RWPE2 (cell line): ENCODE data around the gene EYA4.
A peak's percentile ranks its signal among the peaks of the same experiment; 100 is the strongest.

Experiments
- ATAC-seq: fragments of 200-7000 bp; cut with Tn5 transposase; 3 replicates; pipeline ENCODE4 v1.9.1; 2021; ENCODE audit warnings: low read depth
- DNase-seq: peaks from one replicate; pipeline ENCODE4 v3.0.0-alpha.2; 2020; ENCODE audit warnings: low spot score
- H3K27ac ChIP-seq: fragments of 450-650 bp; 2 replicates; pipeline ENCODE4 v1.5.1; 2017; ENCODE audit warnings: mild to moderate bottlenecking; ENCODE audit not compliant: poor library complexity, severe bottlenecking
- H3K27me3 ChIP-seq: fragments of 250-450 bp; sonication (Bioruptor Pico); 2 replicates; pipeline ENCODE4 v1.5.1; 2021; ENCODE audit warnings: mild to moderate bottlenecking, moderate library complexity; ENCODE audit not compliant: insufficient read depth, poor library complexity, severe bottlenecking
- H3K36me3 ChIP-seq: fragments of 250-450 bp; sonication (Bioruptor Pico); 2 replicates; pipeline ENCODE4 v1.5.1; 2020; ENCODE audit warnings: low read depth, mild to moderate bottlenecking, moderate library complexity
- H3K4me1 ChIP-seq: fragments of 250-450 bp; sonication (Bioruptor Pico); 2 replicates; pipeline ENCODE4 v1.5.1; 2021; ENCODE audit warnings: mild to moderate bottlenecking, moderate library complexity; ENCODE audit not compliant: insufficient read depth, poor library complexity, severe bottlenecking
- H3K4me3 ChIP-seq: fragments of 250-450 bp; sonication (Bioruptor Pico); 2 replicates; pipeline ENCODE4 v1.5.1; 2021; ENCODE audit warnings: mild to moderate bottlenecking, moderate library complexity; ENCODE audit not compliant: severe bottlenecking
- H3K9me3 ChIP-seq: fragments of 250-450 bp; sonication (Bioruptor Pico); 2 replicates; pipeline ENCODE4 v1.5.1; 2021; ENCODE audit warnings: mild to moderate bottlenecking, moderate library complexity; ENCODE audit not compliant: severe bottlenecking
- TF ChIP-seq, protein P1 (sequence below): fragments of 450-650 bp; IDR thresholded peaks from one replicate; pipeline ENCODE4 v1.5.1; 2017; ENCODE audit warnings: mild to moderate bottlenecking, moderate library complexity; ENCODE audit not compliant: poor library complexity, severe bottlenecking

The EYA4 gene

DNA sequence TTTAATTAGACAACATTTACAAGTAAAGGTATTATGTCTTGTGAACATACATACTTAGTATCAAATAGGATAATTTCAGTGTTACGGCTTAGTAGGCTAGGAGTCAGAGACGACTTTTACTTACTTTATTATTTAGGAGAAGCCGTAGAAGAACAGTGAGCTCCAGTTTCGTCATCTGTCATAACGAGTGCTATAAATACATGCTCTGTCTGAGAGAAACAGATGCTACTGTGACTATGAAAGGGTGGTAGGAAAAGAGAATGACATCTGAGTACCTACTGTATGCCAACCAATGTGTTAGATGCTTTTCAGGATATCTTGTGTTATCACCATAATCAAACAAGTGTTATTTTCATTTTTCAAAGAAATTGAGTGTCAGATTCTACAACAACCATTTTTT is 119.0 kb downstream of the EYA4 start:
- Histone ChIP-seq H3K4me3 (no peak overlapping the region), H3K27ac (no peak overlapping the region), H3K36me3 (no peaks in the 10 kb centered on the region), H3K4me1 (no peaks in the 10 kb centered on the region), H3K9me3 (no peaks in the 10 kb centered on the region), H3K27me3 (no peaks in the 10 kb centered on the region)
- ATAC-seq: no peak
- DNase-seq: no peak
- TF ChIP-seq, protein P1, sequence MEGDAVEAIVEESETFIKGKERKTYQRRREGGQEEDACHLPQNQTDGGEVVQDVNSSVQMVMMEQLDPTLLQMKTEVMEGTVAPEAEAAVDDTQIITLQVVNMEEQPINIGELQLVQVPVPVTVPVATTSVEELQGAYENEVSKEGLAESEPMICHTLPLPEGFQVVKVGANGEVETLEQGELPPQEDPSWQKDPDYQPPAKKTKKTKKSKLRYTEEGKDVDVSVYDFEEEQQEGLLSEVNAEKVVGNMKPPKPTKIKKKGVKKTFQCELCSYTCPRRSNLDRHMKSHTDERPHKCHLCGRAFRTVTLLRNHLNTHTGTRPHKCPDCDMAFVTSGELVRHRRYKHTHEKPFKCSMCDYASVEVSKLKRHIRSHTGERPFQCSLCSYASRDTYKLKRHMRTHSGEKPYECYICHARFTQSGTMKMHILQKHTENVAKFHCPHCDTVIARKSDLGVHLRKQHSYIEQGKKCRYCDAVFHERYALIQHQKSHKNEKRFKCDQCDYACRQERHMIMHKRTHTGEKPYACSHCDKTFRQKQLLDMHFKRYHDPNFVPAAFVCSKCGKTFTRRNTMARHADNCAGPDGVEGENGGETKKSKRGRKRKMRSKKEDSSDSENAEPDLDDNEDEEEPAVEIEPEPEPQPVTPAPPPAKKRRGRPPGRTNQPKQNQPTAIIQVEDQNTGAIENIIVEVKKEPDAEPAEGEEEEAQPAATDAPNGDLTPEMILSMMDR: no peak

DNA sequence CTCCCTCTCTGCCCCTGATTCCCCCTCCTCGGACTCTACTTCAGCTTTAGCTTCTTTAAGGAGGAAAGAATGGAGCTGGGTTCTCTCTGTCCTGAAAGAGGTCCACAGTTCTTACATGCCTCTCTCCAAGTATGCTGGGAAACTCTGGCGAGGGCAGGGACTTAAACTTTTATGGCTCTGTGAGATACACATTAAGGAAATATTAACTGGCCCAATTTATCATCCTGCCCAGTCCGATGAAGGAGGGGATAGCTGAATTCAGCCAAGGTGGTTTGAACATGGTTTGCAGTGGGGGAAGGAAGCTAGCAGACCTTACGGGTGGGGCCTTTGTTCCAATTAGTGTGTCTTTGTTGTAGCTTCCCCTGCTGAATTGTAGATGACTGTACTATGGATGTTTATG is 121.7 kb downstream of the EYA4 start:
- Histone ChIP-seq H3K27ac (no peak overlapping the region), H3K36me3 (no peaks in the 10 kb centered on the region), H3K4me3 (no peak overlapping the region), H3K4me1 (no peaks in the 10 kb centered on the region), H3K9me3 (no peaks in the 10 kb centered on the region), H3K27me3 (no peaks in the 10 kb centered on the region)
- ATAC-seq (no peak), DNase-seq (no peak)
- TF ChIP-seq, protein P1: no peak

DNA sequence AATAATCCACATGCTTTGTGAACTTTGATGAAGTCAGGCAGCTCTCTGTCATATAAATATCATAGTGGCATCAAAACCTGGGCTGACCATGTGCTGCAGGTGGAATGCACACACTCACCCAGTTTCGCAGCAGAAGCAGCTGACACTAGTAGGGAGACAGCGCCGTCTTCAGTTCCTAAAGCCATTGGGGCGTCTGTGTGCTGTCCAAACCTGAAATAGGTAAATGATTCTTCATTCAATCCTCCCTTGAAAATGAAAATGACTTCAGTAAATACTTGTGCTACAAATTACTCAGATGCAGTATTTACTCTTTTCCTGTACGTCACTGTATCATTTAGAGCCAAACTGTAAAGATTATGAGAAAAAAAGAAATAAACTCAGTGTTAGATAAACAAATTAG is 127.5 kb downstream of the EYA4 start:
- Histone ChIP-seq H3K36me3 (no peaks in the 10 kb centered on the region), H3K4me3 (no peak overlapping the region), H3K9me3 (no peaks in the 10 kb centered on the region), H3K4me1 (no peaks in the 10 kb centered on the region), H3K27ac (no peak overlapping the region), H3K27me3 (no peaks in the 10 kb centered on the region)
- DNase-seq (no peak), ATAC-seq (peak; percentile 62; the same call in 1 of the 3 replicates)
- TF ChIP-seq, protein P1: peak; percentile 39

DNA sequence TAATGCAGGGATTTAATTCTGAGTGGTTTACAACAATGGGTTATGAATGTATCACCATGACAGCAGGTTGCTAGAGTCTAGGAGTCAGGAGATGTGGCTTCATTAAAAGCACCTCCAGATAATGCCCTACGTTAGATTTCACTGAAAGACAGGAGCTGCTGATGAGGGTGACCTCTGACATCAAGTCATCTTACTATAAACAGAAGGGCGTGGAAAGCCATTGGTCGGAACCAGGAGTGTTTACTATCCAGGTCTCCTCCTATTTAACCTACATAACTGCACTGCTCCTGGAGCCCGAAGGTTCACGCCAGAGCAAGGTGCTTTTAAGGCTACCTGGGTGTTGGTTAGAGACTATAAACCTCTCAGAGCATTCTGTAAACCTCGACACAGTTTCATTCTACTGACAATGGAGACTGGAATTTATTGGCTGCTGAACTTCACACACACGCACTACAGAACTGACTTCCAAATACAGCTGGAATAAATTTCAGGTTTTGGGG is 128.7 kb downstream of the EYA4 start:
- H3K36me3 ChIP-seq: no peaks in the 10 kb centered on the region
- H3K27ac ChIP-seq: no peak overlapping the region
- H3K9me3 ChIP-seq: no peaks in the 10 kb centered on the region
- no peaks in the 10 kb centered on the region for H3K4me1 ChIP-seq
- DNase-seq (no peak), ATAC-seq (no peak)
- H3K4me3 ChIP-seq: no peak overlapping the region
- no peaks in the 10 kb centered on the region for H3K27me3 ChIP-seq
- TF ChIP-seq, protein P1: no peak

DNA sequence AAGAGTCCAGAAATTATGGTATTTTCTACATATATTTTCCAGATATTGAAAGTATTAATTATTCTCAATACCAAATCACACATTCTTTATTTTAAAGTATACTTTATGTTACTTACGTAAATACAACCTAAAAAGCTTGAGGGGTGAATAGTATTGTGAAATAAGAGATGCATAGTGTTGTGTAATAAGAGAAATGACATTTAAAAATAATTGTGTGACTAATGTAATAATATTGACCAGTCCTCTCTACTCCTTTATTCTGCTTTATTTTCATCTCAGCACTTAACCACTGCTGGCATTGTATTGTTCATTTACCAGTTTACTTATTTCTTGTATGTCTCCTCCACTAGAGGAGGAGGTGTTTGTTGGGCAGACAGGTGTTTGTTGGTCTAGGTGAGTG is 135.6 kb downstream of the EYA4 start:
- TF ChIP-seq, protein P1: no peak
- no peaks in the 10 kb centered on the region for H3K27me3 ChIP-seq
- no peaks in the 10 kb centered on the region for H3K4me1 ChIP-seq
- ATAC-seq (no peak), DNase-seq (no peak)
- no peak overlapping the region for H3K27ac ChIP-seq
- H3K36me3 ChIP-seq: no peaks in the 10 kb centered on the region
- H3K4me3 ChIP-seq: no peak overlapping the region
- H3K9me3 ChIP-seq: no peaks in the 10 kb centered on the region
